ENCODE measurements around the gene CREB3L4.

The CREB3L4 gene

DNA sequence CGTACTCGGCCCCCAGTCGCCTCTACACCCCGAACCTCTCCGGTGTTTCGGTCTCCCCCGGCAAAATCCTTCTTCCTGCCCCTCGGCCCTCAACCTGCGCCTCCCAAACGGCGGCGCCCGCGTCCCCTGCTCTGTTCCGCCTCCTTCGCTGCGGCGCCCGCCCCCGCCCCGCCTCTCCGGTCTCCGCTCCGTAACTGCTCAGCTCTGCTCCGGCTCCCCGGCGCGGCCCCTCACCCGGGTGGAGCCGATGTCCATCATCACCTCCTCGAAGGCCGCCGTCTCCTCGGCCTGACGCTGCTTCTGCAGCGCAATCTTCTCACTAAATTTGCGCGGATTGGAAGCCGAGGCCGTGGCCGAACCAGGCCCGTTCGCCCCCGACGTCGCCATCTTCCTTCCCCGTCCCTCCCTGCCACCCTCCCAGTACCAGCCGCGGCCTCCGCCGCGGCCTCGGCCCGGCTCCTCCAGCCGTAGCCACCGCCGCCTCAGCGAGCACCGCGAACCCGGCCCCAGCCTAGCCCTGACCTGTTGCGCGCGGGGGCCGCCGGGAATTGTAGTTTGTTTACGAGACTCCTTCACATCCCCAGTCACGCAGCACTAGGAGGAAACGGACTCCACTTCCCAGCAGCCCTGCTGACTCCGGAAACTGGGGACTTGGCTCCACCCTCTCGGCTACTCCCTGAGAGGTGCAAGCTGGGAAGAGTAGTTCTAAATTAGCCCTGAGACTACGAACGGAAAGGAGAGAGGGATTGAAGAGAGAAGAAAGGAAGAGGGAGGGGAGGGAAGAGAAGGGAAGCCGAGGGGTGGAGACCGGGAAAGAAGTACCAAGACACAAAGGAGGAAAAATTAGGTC, 9.4 kb upstream of the CREB3L4 start, which contains the start of gene CRTC2:
TSS of gene CRTC2 (minus strand) at position 502 of the 850 bp plus-strand sequence. CDS start at position 387, 115 bp downstream.
- ATAC-seq: peak; percentile 87
- TF ChIP-seq ZNF8 (CRISPR knock-in tag; IDR thresholded peaks at IDR 0.05) (no peak), ISL1 (CRISPR knock-in tag; IDR thresholded peaks at IDR 0.05) (no peak), GLIS3 (CRISPR knock-in tag; IDR thresholded peaks at IDR 0.05) (peak; percentile 66; the same call in 1 of the 2 replicates), TOX (CRISPR knock-in tag; IDR thresholded peaks at IDR 0.05; ENCODE audit: borderline replicate concordance) (0 out of 2 replicates have a peak, but pooled peaks have one; percentile 30), ZFP30 (CRISPR knock-in tag; IDR thresholded peaks at IDR 0.05) (no peak), OSR1 (CRISPR knock-in tag; IDR thresholded peaks at IDR 0.05) (no peak), SNAI2 (CRISPR knock-in tag; IDR thresholded peaks at IDR 0.05) (no peak), ZNF565 (CRISPR knock-in tag; conservative IDR thresholded peaks at IDR 0.05; ENCODE audit: low read depth) (no peak), CSDC2 (CRISPR knock-in tag; IDR thresholded peaks at IDR 0.05) (no peak), RARB (CRISPR knock-in tag; IDR thresholded peaks at IDR 0.05) (0 out of 2 replicates have a peak, but pooled peaks have one; percentile 47), ESRRG (CRISPR knock-in tag; IDR thresholded peaks at IDR 0.05) (no peak), ARNTL (CRISPR knock-in tag; IDR thresholded peaks at IDR 0.05; ENCODE audit: borderline replicate concordance, low read depth) (no peak), BACH2 (CRISPR knock-in tag; IDR thresholded peaks at IDR 0.05; ENCODE audit: borderline replicate concordance) (no peak), ZNF70 (CRISPR knock-in tag; IDR thresholded peaks at IDR 0.05) (no peak; the same call in 1 of the 2 replicates), TCF4 (CRISPR knock-in tag; IDR thresholded peaks at IDR 0.05; ENCODE audit: borderline replicate concordance) (no peak), ZC3H10 (CRISPR knock-in tag; IDR thresholded peaks at IDR 0.05) (peak; percentile 75), PPARA (CRISPR knock-in tag; IDR thresholded peaks at IDR 0.05; ENCODE audit: borderline replicate concordance) (no peak), ZFP3 (CRISPR knock-in tag; IDR thresholded peaks at IDR 0.05) (peak; percentile 72)
- TF ChIP-seq, protein P1, sequence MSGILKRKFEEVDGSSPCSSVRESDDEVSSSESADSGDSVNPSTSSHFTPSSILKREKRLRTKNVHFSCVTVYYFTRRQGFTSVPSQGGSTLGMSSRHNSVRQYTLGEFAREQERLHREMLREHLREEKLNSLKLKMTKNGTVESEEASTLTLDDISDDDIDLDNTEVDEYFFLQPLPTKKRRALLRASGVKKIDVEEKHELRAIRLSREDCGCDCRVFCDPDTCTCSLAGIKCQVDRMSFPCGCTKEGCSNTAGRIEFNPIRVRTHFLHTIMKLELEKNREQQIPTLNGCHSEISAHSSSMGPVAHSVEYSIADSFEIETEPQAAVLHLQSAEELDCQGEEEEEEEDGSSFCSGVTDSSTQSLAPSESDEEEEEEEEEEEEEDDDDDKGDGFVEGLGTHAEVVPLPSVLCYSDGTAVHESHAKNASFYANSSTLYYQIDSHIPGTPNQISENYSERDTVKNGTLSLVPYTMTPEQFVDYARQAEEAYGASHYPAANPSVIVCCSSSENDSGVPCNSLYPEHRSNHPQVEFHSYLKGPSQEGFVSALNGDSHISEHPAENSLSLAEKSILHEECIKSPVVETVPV (CRISPR knock-in tag; IDR thresholded peaks at IDR 0.05): no peak
- TF ChIP-seq, protein P2, sequence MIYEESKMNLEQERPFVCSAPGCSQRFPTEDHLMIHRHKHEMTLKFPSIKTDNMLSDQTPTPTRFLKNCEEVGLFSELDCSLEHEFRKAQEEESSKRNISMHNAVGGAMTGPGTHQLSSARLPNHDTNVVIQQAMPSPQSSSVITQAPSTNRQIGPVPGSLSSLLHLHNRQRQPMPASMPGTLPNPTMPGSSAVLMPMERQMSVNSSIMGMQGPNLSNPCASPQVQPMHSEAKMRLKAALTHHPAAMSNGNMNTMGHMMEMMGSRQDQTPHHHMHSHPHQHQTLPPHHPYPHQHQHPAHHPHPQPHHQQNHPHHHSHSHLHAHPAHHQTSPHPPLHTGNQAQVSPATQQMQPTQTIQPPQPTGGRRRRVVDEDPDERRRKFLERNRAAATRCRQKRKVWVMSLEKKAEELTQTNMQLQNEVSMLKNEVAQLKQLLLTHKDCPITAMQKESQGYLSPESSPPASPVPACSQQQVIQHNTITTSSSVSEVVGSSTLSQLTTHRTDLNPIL (CRISPR knock-in tag; IDR thresholded peaks at IDR 0.05; ENCODE audit: low read depth): no peak
- TF ChIP-seq, protein P3, sequence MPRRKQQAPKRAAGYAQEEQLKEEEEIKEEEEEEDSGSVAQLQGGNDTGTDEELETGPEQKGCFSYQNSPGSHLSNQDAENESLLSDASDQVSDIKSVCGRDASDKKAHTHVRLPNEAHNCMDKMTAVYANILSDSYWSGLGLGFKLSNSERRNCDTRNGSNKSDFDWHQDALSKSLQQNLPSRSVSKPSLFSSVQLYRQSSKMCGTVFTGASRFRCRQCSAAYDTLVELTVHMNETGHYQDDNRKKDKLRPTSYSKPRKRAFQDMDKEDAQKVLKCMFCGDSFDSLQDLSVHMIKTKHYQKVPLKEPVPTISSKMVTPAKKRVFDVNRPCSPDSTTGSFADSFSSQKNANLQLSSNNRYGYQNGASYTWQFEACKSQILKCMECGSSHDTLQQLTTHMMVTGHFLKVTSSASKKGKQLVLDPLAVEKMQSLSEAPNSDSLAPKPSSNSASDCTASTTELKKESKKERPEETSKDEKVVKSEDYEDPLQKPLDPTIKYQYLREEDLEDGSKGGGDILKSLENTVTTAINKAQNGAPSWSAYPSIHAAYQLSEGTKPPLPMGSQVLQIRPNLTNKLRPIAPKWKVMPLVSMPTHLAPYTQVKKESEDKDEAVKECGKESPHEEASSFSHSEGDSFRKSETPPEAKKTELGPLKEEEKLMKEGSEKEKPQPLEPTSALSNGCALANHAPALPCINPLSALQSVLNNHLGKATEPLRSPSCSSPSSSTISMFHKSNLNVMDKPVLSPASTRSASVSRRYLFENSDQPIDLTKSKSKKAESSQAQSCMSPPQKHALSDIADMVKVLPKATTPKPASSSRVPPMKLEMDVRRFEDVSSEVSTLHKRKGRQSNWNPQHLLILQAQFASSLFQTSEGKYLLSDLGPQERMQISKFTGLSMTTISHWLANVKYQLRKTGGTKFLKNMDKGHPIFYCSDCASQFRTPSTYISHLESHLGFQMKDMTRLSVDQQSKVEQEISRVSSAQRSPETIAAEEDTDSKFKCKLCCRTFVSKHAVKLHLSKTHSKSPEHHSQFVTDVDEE (CRISPR knock-in tag; IDR thresholded peaks at IDR 0.05): peak; percentile 93
- TF ChIP-seq, protein P4, sequence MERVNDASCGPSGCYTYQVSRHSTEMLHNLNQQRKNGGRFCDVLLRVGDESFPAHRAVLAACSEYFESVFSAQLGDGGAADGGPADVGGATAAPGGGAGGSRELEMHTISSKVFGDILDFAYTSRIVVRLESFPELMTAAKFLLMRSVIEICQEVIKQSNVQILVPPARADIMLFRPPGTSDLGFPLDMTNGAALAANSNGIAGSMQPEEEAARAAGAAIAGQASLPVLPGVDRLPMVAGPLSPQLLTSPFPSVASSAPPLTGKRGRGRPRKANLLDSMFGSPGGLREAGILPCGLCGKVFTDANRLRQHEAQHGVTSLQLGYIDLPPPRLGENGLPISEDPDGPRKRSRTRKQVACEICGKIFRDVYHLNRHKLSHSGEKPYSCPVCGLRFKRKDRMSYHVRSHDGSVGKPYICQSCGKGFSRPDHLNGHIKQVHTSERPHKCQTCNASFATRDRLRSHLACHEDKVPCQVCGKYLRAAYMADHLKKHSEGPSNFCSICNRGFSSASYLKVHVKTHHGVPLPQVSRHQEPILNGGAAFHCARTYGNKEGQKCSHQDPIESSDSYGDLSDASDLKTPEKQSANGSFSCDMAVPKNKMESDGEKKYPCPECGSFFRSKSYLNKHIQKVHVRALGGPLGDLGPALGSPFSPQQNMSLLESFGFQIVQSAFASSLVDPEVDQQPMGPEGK (CRISPR knock-in tag; IDR thresholded peaks at IDR 0.05; ENCODE audit: borderline replicate concordance): peak; percentile 50; the same call in 1 of the 2 replicates
- TF ChIP-seq, protein P5, sequence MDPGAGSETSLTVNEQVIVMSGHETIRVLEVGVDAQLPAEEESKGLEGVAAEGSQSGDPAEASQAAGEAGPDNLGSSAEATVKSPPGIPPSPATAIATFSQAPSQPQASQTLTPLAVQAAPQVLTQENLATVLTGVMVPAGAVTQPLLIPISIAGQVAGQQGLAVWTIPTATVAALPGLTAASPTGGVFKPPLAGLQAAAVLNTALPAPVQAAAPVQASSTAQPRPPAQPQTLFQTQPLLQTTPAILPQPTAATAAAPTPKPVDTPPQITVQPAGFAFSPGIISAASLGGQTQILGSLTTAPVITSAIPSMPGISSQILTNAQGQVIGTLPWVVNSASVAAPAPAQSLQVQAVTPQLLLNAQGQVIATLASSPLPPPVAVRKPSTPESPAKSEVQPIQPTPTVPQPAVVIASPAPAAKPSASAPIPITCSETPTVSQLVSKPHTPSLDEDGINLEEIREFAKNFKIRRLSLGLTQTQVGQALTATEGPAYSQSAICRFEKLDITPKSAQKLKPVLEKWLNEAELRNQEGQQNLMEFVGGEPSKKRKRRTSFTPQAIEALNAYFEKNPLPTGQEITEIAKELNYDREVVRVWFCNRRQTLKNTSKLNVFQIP (CRISPR knock-in tag; IDR thresholded peaks at IDR 0.05; ENCODE audit: borderline replicate concordance, low read depth): peak; percentile 42; the same call in 1 of the 2 replicates

DNA sequence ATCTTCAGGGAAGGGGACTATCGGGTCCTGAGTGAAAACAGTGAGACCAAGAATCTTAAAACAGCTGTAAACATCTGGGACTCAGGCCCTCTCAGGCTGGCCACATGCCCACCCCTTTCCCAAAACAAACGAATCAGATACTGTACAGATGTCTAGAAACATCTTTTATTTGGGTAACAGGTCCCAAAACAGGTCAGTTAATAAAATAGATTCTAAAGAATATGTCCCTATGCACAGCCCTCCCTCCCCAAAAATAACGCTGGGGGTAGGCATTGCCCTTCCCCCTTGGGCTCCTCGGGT, 8.8 kb upstream of the CREB3L4 start:
- no peak for ATAC-seq
- no peak for TF ChIP-seq ZNF8 (CRISPR knock-in tag; IDR thresholded peaks at IDR 0.05)
- no peak for TF ChIP-seq ESRRG (CRISPR knock-in tag; IDR thresholded peaks at IDR 0.05)
- TF ChIP-seq SNAI2 (CRISPR knock-in tag; IDR thresholded peaks at IDR 0.05): no peak
- TF ChIP-seq CSDC2 (CRISPR knock-in tag; IDR thresholded peaks at IDR 0.05): no peak
- no peak for TF ChIP-seq TCF4 (CRISPR knock-in tag; IDR thresholded peaks at IDR 0.05; ENCODE audit: borderline replicate concordance)
- TF ChIP-seq ZFP30 (CRISPR knock-in tag; IDR thresholded peaks at IDR 0.05): no peak
- no peak for TF ChIP-seq PPARA (CRISPR knock-in tag; IDR thresholded peaks at IDR 0.05; ENCODE audit: borderline replicate concordance)
- no peak for TF ChIP-seq GLIS3 (CRISPR knock-in tag; IDR thresholded peaks at IDR 0.05)
- no peak for TF ChIP-seq BACH2 (CRISPR knock-in tag; IDR thresholded peaks at IDR 0.05; ENCODE audit: borderline replicate concordance)
- TF ChIP-seq, protein P1 (CRISPR knock-in tag; IDR thresholded peaks at IDR 0.05): no peak
- TF ChIP-seq ISL1 (CRISPR knock-in tag; IDR thresholded peaks at IDR 0.05): no peak
- TF ChIP-seq ZNF70 (CRISPR knock-in tag; IDR thresholded peaks at IDR 0.05): no peak
- no peak for TF ChIP-seq TOX (CRISPR knock-in tag; IDR thresholded peaks at IDR 0.05; ENCODE audit: borderline replicate concordance)
- no peak for TF ChIP-seq RARB (CRISPR knock-in tag; IDR thresholded peaks at IDR 0.05)
- TF ChIP-seq, protein P2 (CRISPR knock-in tag; IDR thresholded peaks at IDR 0.05; ENCODE audit: low read depth): no peak
- no peak for TF ChIP-seq ZNF565 (CRISPR knock-in tag; conservative IDR thresholded peaks at IDR 0.05; ENCODE audit: low read depth)

Data from SK-N-SH treated with all-trans-retinoic acid at 6 μM for 48 hours (cell line).